HG03520 (cell line): Measurements from ENCODE around the gene LONRF2.
"Not testable (repeated sequence)": the region's sequence is repeated elsewhere in the genome, so short reads cannot be mapped to it uniquely, and the experiment has no call there.

ENCODE experiments used
- ATAC-seq: cut with Tn5 transposase; IDR thresholded peaks from one replicate; pipeline ENCODE4 v1.9.1; 2021; ENCODE audit warnings: mild to moderate bottlenecking, moderate library complexity; ENCODE audit not compliant: unreplicated experiment

Gene LONRF2

DNA sequence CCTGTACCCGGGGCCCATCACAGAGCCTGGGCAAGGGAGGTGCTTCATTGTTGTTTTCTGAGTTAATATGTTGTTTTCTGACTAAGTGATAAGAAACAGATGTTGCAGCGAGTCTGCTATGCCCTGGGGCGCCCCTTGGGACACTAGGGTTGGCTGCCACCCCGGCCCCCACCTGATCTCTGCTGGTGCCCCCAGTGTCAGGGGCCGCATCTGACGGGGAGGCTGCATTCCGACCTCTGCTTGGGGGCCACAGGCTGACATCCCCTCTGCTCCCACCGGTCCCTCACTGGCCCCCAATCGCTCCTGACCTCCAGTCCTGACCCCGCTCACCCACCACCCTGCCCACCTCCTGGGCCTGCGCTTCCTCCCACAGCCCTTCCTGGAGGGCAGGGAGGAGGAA lies 65.9 kb downstream of the LONRF2 start:
- no peak for ATAC-seq

DNA sequence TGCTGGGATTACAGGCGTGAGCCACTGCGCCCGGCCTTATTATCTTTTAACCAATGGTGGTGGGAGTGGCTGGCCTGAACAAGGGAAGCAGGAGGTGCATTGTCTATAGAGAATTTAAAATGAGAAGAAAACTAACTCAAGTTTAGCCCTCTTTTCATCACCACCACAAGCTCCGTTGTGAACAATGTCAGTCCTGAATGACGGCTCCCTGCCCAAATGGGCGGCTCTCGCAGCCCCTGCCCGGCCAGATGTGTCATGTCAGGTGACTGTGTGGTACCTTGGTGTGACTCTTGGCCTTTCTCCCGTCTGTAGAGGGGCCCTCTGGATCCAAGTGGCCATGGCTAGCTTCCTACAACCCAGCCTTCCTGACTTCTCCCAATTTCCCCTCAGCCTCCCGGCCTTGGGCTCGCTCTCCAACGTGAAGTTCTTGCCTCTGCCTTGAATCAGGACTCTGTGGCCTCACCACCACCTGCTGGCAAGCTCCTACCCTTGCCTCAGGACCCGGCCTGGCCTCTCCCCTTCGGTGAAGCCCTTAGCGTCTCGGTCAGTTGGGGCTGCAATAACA lies 67.6 kb downstream of the LONRF2 start:
- no peak for ATAC-seq

DNA sequence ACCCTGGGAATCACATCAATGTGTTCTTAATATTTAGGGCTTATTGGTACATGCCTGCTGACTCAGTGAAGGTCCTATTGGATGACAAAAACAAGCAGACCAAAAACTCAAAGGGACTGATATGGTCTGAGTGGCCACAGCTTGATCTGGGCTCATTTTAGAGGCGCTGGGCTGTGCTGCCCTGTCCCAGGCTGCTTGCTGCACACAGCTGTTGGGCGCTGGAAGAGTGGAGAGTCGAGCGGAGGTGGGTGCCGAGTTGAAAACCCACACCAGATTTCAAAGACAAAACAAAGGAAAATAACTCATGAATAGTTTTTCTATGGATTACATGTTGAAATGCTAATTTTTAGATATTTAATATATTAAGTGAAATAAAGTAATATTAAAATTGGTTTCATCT lies 68.5 kb downstream of the LONRF2 start:
- ATAC-seq: no peak

DNA sequence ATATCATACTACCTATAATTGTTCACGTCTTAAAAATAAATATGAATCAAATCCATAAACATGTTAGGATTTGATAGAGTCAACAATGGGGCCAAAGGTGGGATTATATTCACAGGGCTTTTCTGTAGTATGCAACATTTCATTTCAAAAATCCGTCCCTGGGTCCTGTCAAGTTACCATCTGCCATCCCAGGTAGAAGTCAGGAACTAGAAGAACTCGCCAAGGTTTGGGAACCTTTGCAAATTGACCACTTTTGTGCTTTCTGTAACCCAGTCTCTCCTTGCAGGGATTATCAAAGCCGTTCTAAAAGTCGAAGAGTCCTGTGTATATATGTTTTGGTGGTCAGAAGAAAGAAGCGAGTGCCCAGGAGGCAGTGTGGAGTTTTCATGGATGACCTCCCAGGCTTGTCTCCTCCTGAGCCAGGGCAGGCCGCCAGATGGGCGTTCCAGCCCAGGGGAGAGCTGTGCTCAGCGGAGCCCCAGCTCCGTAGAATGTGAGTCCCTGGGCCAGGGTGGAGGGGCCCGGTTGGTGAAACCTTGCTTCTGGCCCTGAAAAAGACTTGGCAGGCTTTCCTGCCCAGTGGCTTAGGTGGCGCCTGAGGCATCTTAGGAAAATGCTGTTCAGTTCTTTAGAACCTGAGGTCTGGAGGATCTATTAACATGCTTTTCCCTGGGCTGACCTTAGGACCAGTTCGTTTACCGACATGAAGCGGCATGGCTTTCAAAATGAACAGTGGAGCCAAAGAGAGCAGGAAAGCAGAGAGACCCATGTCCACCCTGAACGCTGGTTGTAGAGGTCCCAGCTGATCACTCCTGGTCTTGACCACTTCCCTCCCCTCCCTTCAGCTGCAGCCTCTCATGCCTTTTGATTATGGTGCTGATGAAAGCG lies 69.2 kb downstream of the LONRF2 start:
- ATAC-seq: no peak

- no peak for ATAC-seq
Observed at GRCh38 chr2:100250645-100251044, 71.7 kb downstream of the LONRF2 start.

DNA sequence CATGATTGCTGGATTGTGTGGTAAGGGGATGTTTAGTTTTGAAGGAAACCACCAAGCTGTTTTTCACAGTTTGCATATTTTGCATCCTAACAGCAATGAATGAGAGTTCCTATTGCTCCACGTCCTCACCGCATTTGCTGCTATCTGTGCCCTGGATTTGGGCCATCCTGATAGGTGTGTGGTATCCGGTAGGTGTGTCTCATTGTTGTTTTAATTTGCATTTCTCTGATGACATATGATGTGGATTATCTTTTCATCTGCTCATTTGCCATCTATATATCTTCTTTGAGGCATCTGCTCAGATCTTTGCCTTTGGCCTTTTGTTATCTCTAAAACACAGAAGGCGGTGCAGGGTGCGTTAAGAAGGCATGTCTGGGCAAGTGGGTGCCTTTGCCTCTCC lies 73.3 kb downstream of the LONRF2 start:
- no peak for ATAC-seq

DNA sequence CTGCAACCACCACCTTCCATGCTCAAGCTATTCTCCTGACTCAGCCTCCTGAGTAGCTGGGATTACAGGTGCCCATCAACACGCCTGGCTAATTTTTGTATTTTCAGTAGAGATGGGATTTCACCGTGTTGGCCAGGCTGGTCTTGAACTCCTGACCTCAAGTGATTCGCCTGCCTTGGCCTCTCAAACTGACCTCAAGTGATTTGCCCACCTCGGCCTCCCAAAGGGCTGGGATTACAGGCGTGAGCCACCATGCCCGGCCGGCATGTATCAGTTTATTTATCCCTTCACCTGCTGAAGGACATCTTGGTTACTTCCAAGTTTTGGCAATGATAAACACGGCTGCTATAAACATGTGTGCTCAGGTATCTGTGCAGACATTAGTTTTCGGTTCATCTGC lies 73.7 kb downstream of the LONRF2 start:
- not testable (repeated sequence) for ATAC-seq

GRCh38 chr2:100248044-100248330 lies 74.3 kb downstream of the LONRF2 start:
- peak; percentile 23 for ATAC-seq

- ATAC-seq: peak; percentile 73
Observed at GRCh38 chr2:100247256-100248043, 74.9 kb downstream of the LONRF2 start.

GRCh38 chr2:100246163-100247145 lies 75.8 kb downstream of the LONRF2 start:
- no peak for ATAC-seq

GRCh38 chr2:100245681-100246080 lies 76.6 kb downstream of the LONRF2 start:
- no peak for ATAC-seq

- ATAC-seq: no peak
Observed at GRCh38 chr2:100244881-100245605, 77.3 kb downstream of the LONRF2 start.

GRCh38 chr2:100243631-100244030 lies 78.7 kb downstream of the LONRF2 start:
- ATAC-seq: no peak

- ATAC-seq: no peak
Observed at GRCh38 chr2:100242891-100243619, 79.2 kb downstream of the LONRF2 start.

GRCh38 chr2:100242476-100242875 lies 79.8 kb downstream of the LONRF2 start:
- no peak for ATAC-seq

- no peak for ATAC-seq
Observed at GRCh38 chr2:100241236-100241635, 81.1 kb downstream of the LONRF2 start.

DNA sequence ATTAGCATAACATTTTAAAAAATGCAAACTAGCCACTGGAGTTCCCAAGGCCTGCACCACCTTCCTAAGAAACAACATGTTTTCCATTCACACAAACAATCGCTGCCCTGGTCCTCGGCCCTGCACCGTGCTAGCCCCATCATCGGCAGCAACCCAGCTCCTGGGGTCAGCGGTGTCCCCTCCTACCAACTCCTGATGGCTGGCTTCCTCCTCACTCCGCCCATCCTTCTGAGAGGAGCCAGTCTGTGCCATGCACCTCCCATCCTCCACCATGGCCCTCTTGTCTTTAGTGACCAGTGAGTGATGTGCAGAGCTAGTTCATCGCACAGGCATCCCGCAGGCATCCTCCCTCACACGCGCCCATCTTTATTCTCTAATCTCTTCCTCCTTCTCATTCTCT lies 81.9 kb downstream of the LONRF2 start:
- no peak for ATAC-seq

DNA sequence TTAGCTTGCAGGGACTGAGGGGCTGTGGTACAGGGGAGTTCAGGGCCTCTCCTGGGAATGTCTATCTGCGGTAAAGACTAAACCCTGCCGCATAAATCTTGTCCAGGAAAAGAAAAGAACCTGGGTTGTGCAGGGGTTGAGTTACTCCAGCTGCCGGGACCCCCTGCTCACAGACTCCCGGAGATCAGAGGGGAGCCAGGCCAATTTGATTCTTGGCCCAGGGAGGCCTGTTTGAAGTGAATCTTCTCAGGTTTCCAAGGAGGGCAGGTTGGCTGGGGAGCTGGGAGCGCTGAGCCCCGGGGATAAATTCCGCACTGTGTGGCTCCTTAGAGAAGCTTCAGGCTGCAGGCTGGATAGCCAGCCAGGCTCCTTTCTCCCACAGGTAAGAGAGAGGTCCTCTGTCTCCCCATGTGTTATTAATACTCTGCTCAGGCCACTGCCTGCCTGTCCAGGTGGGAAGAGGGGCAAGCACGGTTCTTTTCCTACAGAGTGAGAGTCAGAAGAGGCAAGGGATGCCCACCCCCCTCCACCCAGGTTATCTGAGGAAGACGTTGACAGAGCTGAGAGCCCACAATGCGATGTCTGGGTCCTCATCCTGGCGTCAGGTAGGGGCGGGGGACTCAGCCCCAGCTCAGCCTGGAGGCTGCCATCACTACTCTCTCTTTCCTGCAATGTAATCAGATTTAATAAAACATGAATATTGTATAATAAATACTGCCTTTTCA lies 82.7 kb downstream of the LONRF2 start:
- ATAC-seq: no peak

DNA sequence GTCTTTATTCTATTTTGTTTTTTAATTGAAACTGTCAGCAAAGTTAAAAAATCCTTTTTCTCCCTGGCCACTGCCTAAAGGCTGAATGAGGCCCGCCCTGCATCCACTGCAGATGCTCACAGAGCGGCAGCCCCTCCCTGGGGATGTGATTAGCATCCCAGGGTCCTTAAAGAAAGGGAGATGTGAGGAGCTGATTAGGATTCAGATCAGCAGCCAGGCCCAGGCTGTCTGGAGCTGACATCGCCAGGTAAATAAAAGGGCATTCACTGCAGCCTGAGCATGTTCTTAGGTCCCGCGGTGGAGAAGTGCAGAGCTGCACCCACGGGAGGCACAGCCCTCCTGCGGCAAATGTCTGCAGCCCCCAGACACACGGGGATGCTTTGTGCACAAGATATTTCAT lies 83.8 kb downstream of the LONRF2 start:
- no peak for ATAC-seq
